Measurements from ENCODE around the gene MTA3.

MTA3 gene

DNA sequence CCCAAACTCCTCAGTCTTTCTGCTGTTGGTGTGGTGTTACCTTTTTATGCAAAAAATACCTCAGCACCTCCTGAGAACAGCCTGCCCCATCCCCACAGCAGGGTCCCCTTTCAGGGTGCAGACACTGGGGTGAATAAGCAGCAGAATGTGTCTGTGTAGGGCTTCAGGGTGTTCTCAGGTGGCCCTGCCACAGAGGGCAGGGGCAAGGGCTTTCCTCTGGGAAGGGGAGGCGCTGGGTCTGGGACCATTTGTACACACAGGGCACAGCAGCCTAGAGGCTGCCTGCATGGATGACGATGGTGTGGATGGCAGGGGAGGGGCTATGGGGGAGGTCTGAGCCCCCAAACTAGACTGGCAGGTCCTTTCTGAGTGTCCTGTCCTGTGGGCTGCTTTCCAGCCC lies 221.3 kb downstream of the MTA3 start:
- no peak for DNase-seq (ENCODE audit: extremely low read depth, low read depth)
- no peak overlapping the region for H3K4me3 ChIP-seq (replicated peaks; ENCODE audit: low read depth, low read length)
- TF ChIP-seq, protein P1, sequence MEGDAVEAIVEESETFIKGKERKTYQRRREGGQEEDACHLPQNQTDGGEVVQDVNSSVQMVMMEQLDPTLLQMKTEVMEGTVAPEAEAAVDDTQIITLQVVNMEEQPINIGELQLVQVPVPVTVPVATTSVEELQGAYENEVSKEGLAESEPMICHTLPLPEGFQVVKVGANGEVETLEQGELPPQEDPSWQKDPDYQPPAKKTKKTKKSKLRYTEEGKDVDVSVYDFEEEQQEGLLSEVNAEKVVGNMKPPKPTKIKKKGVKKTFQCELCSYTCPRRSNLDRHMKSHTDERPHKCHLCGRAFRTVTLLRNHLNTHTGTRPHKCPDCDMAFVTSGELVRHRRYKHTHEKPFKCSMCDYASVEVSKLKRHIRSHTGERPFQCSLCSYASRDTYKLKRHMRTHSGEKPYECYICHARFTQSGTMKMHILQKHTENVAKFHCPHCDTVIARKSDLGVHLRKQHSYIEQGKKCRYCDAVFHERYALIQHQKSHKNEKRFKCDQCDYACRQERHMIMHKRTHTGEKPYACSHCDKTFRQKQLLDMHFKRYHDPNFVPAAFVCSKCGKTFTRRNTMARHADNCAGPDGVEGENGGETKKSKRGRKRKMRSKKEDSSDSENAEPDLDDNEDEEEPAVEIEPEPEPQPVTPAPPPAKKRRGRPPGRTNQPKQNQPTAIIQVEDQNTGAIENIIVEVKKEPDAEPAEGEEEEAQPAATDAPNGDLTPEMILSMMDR (IDR thresholded peaks at IDR 0.05; ENCODE audit: low read depth, low read length, missing control alignments) = no peak

DNA sequence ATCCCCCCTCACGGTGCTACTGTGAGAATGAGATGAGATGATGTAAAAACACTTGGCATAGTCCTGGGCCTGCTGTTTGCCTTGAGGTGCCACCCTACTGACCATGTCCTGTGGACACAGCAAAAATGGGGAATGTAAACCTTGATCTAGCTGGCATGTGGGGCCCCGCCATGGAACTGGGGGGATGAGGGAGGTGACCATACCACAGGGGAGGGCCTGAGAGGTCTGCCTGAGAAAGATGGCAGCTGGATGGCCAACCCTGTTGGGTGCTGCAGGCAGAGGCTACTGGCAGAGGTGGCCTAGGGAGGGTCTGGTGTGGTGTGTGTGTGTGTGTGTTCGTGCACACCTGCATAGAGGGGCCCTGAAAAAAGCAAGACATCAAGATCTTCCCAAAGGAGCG lies 223.2 kb downstream of the MTA3 start:
- TF ChIP-seq, protein P1 (IDR thresholded peaks at IDR 0.05; ENCODE audit: low read depth, low read length, missing control alignments) = no peak
- H3K4me3 ChIP-seq (replicated peaks; ENCODE audit: low read depth, low read length) = no peak overlapping the region
- DNase-seq (ENCODE audit: extremely low read depth, low read depth) = no peak

DNA sequence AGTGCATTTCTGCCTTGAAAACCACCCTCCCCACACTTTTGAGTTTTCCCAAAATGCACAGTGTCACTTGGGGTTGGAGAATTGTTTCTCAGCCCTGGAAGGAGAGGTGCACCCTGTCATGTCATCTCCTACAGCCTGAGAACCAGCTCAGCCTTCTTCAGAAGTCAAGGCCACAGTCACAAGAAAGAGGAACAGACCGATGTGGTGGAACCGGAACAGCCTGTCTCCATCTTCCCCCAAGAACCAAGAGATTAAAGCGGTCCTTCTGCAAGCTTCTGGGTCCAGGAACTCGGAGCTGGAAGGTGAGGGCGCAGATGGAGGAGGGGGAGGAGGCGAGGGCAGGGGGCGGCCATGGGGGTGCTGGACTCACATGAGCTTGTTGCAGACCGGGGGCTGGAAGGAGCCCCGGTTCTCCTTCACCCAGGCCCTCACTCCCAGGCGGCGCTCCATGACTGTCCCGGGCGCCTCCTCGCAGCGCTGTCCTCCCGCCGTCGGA lies 223.7 kb downstream of the MTA3 start:
- DNase-seq (ENCODE audit: extremely low read depth, low read depth) = no peak
- TF ChIP-seq, protein P1 (IDR thresholded peaks at IDR 0.05; ENCODE audit: low read depth, low read length, missing control alignments) = no peak
- H3K4me3 ChIP-seq (replicated peaks; ENCODE audit: low read depth, low read length) = peak overlapping the region; percentile 28

DNA sequence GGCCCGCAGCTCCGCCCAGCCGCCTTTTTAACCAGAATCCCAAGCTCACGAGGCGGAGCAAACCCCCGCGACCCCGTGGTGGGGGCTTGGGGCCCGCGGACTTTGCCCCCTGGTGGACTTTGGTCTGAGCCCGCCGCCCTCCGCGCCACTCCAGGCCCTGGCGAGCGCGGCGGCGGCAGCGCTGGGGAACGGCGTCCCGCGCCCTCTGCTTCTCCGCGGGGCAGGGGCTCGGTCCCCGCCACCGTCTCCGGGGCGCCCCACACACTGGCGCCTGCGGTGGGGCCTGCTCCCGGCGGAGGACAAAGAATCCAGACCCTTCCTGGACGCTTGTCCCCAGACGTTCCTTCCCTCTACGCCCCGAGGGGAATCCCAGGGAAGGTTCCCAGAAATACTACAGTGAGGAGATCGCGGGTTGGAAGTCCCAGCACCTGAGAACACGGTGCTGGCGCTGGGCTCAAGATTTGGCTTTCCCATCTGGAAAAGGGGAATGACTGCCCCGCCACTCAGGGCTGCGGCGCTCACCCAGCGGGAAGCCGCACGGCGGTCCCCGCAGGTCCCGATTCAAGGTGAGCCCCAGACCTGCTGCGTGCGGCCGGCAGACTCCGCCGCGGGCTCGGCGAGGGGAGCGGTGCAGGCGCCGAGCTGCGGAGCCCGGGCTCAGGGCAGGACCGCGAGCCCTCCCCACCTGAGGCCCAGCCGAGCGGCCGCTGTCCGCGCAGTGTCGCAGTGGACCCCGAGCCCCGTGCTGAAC lies 224.3 kb downstream of the MTA3 start, which contains the start of gene HAAO:
Gene HAAO (minus strand): TSS at position 1 of the 751 bp plus-strand sequence. CDS start 47 bp downstream, outside the sequence.
- TF ChIP-seq, protein P1 (IDR thresholded peaks at IDR 0.05; ENCODE audit: low read depth, low read length, missing control alignments) = no peak
- peak within 1 kb of the TSS; percentile 28 for H3K4me3 ChIP-seq (replicated peaks; ENCODE audit: low read depth, low read length)
- DNase-seq (ENCODE audit: extremely low read depth, low read depth) = no peak

DNA sequence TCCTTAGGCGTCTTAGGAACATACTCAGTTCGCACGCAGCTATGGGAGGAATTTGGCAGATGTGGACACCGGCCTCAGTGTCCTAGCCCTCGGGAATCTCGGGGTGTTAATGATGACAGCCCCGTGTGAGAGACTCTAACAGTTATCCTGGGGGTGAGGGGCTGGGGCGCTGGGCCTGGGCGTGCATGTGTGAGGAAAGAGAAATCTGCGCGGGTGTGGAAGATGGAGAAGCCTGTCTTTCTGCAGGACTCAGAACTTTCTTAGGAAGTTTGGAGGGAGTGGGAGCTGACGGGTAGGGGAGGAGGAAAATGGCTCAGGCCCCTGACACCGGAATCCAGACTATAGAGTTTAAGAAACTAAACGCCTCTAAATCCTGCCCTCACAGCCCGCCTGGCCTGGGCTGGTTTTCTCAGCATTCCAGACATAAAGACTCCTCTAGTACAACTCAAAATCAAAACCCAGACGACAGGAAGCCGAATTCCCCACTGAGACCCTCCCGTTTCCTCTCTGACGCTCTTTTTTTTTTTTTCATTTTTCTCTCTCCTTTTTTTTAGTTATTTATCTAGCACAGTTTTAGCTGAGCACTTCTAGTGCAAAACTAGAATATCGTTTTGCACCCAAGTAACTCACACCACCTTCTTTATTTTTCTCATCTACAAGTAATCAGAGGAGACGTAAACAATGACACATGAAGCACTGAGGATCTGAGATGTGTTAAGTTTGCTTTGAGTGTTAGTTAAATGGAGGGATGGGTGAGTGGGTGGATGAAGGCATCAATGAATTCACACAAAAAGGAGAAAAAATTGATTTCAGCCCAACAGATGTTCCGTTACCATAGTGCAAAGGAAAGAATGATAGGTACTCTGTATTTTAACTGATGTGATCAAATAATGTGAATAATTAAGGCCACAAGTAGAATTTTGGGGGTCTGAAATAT lies 225.2 kb downstream of the MTA3 start:
- peak overlapping the region; percentile 28 for H3K4me3 ChIP-seq (replicated peaks; ENCODE audit: low read depth, low read length)
- no peak for DNase-seq (ENCODE audit: extremely low read depth, low read depth)
- TF ChIP-seq, protein P1 (IDR thresholded peaks at IDR 0.05; ENCODE audit: low read depth, low read length, missing control alignments) = no peak

DNA sequence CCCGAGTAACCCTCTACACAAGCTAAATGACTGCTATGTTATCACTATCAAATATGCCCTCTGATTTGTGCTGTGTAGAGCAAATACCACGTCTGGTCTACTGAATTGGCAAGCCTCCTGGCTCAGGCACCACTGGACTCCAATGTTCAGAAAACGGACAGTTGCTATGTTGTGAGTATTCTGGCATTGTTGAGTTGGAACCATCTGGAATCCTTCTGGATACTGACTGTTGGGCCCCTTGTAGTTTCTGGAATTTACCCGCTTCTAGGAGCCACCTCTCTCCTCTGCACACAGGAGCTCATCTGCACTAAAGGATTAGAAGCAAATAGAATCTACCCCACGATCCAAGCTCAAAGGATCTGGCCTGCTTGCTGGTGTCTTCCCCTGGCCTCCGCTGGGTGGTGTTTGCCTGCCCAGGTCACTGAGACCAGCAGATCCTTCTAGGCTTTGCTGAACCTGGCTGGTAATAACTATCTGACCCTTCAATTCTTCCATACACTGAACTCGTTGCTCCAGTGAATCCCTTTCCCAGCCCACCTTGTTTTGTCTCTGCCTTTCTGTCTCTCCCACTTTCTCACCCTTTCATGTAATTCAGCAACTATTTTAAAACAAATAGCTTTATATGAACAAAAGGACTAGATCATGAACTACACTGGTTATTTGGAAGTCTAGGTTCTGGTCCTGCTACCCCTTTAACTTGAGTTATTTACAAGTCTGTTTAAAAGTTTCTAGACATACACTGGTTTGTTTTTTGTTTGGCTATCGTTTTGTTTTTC lies 226.0 kb downstream of the MTA3 start:
- TF ChIP-seq, protein P1 (IDR thresholded peaks at IDR 0.05; ENCODE audit: low read depth, low read length, missing control alignments) = peak; percentile 31
- H3K4me3 ChIP-seq (replicated peaks; ENCODE audit: low read depth, low read length) = no peak overlapping the region
- DNase-seq (ENCODE audit: extremely low read depth, low read depth) = no peak
